GM10266 (cell line): ENCODE results near the gene PPFIBP1.
"Not testable (repeated sequence)": the region's sequence is repeated elsewhere in the genome, so short reads cannot be mapped to it uniquely, and the experiment has no call there.

Experiments
- DNase-seq: peaks from one replicate; pipeline ENCODE4 v3.0.0; 2012; ENCODE audit errors: extremely low spot score
- TF ChIP-seq, protein P1 (sequence below): IDR thresholded peaks from 2 replicates; pipeline ENCODE4 v1.5.1; 2012; ENCODE audit warnings: mild to moderate bottlenecking, low read depth; ENCODE audit not compliant: control insufficient read depth, insufficient read depth; ENCODE audit errors: missing control alignments

PPFIBP1 gene

DNA sequence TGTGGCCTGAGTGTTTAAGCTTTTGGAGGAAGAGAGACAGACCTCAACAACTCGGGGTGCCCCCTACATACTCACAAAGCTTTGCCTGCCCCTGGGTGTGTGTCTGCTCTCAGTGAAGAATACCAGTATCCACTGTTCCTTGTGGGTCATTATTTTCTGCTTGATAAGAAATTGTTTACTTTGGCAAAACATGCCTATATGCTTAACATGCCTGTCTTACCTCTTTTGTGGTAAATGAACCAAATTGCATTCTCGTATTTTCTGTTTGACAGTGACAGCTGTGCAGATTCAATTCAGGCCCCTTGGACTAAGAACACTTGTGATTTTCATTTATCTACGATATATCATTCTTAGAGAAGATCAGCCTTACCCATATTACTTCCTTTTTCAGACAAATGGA is 121.7 kb downstream of the PPFIBP1 start:
- TF ChIP-seq, protein P1, sequence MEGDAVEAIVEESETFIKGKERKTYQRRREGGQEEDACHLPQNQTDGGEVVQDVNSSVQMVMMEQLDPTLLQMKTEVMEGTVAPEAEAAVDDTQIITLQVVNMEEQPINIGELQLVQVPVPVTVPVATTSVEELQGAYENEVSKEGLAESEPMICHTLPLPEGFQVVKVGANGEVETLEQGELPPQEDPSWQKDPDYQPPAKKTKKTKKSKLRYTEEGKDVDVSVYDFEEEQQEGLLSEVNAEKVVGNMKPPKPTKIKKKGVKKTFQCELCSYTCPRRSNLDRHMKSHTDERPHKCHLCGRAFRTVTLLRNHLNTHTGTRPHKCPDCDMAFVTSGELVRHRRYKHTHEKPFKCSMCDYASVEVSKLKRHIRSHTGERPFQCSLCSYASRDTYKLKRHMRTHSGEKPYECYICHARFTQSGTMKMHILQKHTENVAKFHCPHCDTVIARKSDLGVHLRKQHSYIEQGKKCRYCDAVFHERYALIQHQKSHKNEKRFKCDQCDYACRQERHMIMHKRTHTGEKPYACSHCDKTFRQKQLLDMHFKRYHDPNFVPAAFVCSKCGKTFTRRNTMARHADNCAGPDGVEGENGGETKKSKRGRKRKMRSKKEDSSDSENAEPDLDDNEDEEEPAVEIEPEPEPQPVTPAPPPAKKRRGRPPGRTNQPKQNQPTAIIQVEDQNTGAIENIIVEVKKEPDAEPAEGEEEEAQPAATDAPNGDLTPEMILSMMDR: no peak
- DNase-seq: no peak

DNA sequence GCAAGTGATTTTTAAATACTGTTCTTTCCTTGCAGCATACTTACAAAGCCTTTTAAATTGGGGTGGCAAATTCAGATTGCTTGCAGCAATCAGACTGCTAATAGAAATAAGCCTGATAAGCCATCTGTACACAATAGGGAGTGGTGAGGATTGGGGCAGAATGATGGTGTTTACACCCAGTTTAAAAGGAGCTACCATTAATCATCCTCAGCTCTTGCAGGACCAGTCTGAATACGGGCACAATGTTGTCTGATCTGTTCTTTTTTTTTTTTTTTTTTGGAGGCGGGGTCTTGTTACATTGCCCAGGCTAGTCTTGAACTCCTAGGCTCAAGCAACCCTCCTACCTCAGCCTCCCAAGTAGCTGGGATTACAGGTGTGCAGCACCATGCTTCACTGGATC is 122.1 kb downstream of the PPFIBP1 start:
- no peak for DNase-seq
- TF ChIP-seq, protein P1: no peak

DNA sequence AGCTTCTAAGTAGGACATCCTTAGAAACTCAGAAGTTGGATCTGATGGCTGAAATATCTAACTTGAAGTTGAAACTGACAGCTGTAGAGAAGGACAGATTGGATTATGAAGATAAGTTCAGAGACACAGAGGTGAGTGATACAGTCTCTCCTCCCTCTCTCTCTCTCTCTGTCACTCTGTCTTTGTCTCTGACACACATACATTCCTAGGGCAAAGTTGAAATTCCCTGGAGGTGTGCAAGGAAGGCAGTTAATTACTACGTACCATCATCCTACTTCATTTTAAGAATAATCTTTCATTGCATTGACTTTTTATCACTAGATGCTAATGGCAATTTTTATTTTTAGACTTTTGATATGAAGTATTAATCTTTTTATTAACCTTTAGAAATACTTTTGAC is 126.0 kb downstream of the PPFIBP1 start:
- TF ChIP-seq, protein P1: no peak
- DNase-seq: no peak

DNA sequence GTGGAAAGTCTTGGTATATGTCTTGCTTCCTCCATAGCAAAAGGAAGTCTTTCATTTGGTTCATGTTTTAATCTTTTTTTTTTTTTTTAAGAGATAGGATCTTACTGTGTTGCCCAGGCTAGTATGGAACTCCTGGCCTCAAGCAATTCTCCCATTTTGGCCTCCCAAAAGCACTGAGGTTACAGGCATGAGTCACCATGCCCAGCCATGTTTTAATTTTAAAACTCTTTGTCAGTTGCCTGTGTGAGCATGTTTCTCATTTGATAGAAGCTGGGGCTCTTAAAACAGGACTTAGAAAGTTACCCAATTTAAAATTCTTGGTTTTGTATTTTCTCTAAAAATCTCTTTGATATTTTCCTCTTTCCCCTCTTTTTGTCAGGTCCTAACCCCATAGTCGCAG is 127.2 kb downstream of the PPFIBP1 start:
- TF ChIP-seq, protein P1: no peak

DNA sequence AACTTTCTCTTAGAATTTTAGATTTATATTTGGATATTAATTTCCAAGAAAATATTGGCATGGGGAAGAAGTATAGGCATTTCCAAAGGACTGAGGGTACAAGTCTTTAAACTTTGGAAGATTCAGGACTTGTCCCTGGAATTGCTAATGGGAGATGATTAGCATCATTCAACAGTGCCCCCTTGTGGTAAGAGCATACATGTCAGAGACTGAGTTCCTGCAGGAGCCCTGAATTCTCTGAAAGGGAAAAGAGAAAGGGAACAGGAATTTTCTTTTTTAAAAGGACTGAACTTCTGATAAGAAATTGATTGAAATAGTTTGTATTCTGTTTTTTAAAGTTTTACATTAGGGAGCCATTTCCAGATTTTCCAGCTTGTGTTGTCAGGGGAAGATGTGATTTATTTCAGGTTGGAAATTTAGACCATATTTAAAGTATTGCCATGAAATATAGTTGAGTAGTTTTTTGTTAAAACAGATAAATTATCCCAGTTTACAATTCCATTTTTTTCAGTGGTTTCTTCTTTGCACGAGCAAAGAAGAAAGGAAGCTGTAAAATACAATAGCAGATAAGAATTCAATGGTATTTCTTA is 128.3 kb downstream of the PPFIBP1 start:
- peak; percentile 40 for DNase-seq

More for the DNA sequence above, 127.2 kb downstream of the PPFIBP1 start:
- no peak for DNase-seq

DNA sequence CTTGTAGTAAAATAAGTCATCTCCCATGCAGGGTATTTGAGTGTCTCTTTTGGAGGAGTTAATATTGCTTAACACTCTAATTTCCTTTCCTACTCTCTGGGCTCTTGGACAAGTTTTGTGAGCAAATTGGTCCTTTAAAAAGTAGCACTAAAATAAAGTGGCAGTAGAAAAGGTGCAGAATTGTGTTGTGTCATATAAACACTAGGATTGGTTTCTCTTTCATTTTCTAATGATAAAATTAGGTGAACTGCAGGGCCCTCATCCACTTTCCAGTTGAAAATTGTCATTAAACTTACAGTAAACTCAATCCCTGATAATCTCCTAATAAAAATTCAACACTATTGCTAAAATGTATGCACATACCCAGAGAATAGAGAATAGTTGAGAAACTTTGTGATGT is 129.7 kb downstream of the PPFIBP1 start:
- peak; percentile 8 for DNase-seq
- TF ChIP-seq, protein P1: no peak

More for the DNA sequence above, 128.3 kb downstream of the PPFIBP1 start:
- TF ChIP-seq, protein P1: peak; percentile 82

DNA sequence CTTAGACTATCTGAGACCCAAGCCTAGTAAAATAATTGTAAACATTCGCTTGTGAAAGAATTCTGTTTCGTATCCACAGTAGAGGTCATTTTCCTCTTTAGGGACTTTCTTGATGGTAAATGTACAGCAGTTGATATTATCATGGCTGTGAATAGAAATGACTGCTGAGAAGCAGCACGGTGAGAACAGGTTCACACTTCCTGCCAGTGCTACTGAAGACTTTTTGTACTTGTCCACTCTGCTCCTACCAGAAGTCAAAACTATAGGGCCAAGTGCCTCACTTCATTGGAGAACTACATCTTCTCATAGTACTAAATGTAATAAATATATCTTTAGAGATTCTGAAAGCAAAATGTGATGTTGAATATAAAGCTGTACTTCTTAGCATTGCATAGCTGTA is 131.5 kb downstream of the PPFIBP1 start:
- not testable (repeated sequence) for DNase-seq

DNA sequence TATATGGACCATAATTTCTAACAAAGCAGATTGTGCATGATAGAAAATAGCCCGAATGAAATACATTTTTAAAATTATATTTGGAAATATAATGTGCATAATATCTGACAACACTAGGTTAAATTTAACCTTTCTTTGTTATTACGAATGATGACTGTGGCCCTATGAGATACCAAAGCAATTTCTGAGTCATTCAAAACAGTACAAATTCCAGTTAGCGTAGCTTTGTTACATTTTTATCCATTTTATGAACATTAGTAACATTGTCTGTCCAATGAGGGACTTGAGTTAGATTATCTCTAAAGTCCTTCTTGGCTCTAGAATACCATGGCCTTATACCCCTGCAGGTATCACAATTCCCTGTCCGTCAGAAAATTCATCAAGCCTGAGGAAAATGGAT is 133.3 kb downstream of the PPFIBP1 start:
- no peak for DNase-seq
- TF ChIP-seq, protein P1: no peak
